GM19239 (cell line): Measurements from ENCODE around the gene RAPGEF5.

ENCODE experiments used
- DNase-seq: peaks from one replicate; pipeline ENCODE4 v3.0.0; 2011; ENCODE audit warnings: low spot score; ENCODE audit not compliant: insufficient read length
- FAIRE-seq: peaks from 2 replicates; lab custom pipeline; 2011; peaks lifted over from hg19 to GRCh38; lab: Jason Lieb, UNC

RAPGEF5 gene

GRCh38 chr7:22231806-22232205, 125.1 kb downstream of the RAPGEF5 start:
- FAIRE-seq (no peak), DNase-seq (no peak)

GRCh38 chr7:22231141-22231540, 125.8 kb downstream of the RAPGEF5 start:
- FAIRE-seq (no peak), DNase-seq (no peak)

- FAIRE-seq (peak; percentile 23), DNase-seq (no peak)
Observed at GRCh38 chr7:22230238-22230637, 126.7 kb downstream of the RAPGEF5 start.

GRCh38 chr7:22229148-22229547, 127.8 kb downstream of the RAPGEF5 start:
- no peak for FAIRE-seq
- DNase-seq, result no peak

GRCh38 chr7:22223807-22224206, 133.1 kb downstream of the RAPGEF5 start:
- FAIRE-seq, result no peak
- DNase-seq, result no peak

GRCh38 chr7:22220941-22221340, 136.0 kb downstream of the RAPGEF5 start:
- peak; percentile 56 for FAIRE-seq
- no peak for DNase-seq

- FAIRE-seq (no peak), DNase-seq (no peak)
Observed at GRCh38 chr7:22219739-22220493, 137.0 kb downstream of the RAPGEF5 start.

GRCh38 chr7:22219036-22219435, 137.9 kb downstream of the RAPGEF5 start:
- DNase-seq (no peak), FAIRE-seq (peak; percentile 21)

GRCh38 chr7:22216832-22217475, 140.0 kb downstream of the RAPGEF5 start:
- FAIRE-seq (no peak), DNase-seq (no peak)

- FAIRE-seq, result no peak
- DNase-seq, result no peak
Observed at GRCh38 chr7:22216309-22216708, 140.6 kb downstream of the RAPGEF5 start.

- no peak for FAIRE-seq
- DNase-seq, result no peak
Observed at GRCh38 chr7:22214000-22214399, 143.0 kb downstream of the RAPGEF5 start.

- FAIRE-seq (no peak), DNase-seq (no peak)
Observed at GRCh38 chr7:22213081-22213480, 143.9 kb downstream of the RAPGEF5 start.

- DNase-seq (no peak), FAIRE-seq (no peak)
Observed at GRCh38 chr7:22210967-22211366, 146.0 kb downstream of the RAPGEF5 start.

GRCh38 chr7:22210355-22210754, 146.6 kb downstream of the RAPGEF5 start:
- DNase-seq, result no peak
- no peak for FAIRE-seq

GRCh38 chr7:22208799-22209198, 148.2 kb downstream of the RAPGEF5 start:
- FAIRE-seq (no peak), DNase-seq (no peak)

- no peak for DNase-seq
- no peak for FAIRE-seq
Observed at GRCh38 chr7:22207724-22208225, 149.2 kb downstream of the RAPGEF5 start.

- no peak for FAIRE-seq
- DNase-seq, result no peak
Observed at GRCh38 chr7:22205631-22206030, 151.3 kb downstream of the RAPGEF5 start.

GRCh38 chr7:22204312-22204711, 152.6 kb downstream of the RAPGEF5 start:
- DNase-seq (no peak), FAIRE-seq (no peak)

- no peak for FAIRE-seq
- no peak for DNase-seq
Observed at GRCh38 chr7:22202141-22202540, 154.8 kb downstream of the RAPGEF5 start.

GRCh38 chr7:22201186-22201880, 155.6 kb downstream of the RAPGEF5 start:
- DNase-seq (no peak), FAIRE-seq (no peak)

GRCh38 chr7:22200777-22201176, 156.2 kb downstream of the RAPGEF5 start:
- FAIRE-seq (no peak), DNase-seq (no peak)
